Measurements from ENCODE around the gene CNGA3.
"Not testable (repeated sequence)": the region's sequence is repeated elsewhere in the genome, so short reads cannot be mapped to it uniquely, and the experiment has no call there.

Gene CNGA3

GRCh38 chr2:98404556-98405250 is 58.4 kb downstream of the CNGA3 start:
- DNase-seq (ENCODE audit: low spot score), result no peak

- DNase-seq (ENCODE audit: low spot score), result no peak
Measured at GRCh38 chr2:98405301-98405700, 59.0 kb downstream of the CNGA3 start.

- no peak for DNase-seq (ENCODE audit: low spot score)
Measured at GRCh38 chr2:98408155-98408554, 61.9 kb downstream of the CNGA3 start.

GRCh38 chr2:98412751-98413458 is 66.6 kb downstream of the CNGA3 start:
- DNase-seq (ENCODE audit: low spot score), result peak; percentile 85

- DNase-seq (ENCODE audit: low spot score), result not testable (repeated sequence)
Measured at GRCh38 chr2:98414246-98414645, 68.0 kb downstream of the CNGA3 start.

GRCh38 chr2:98415719-98416248 is 69.5 kb downstream of the CNGA3 start:
- not testable (repeated sequence) for DNase-seq (ENCODE audit: low spot score)

- no peak for DNase-seq (ENCODE audit: low spot score)
Measured at GRCh38 chr2:98416383-98417159, 70.3 kb downstream of the CNGA3 start.

- DNase-seq (ENCODE audit: low spot score), result no peak
Measured at GRCh38 chr2:98419544-98419943, 73.3 kb downstream of the CNGA3 start.

GRCh38 chr2:98419977-98420725 is 73.9 kb downstream of the CNGA3 start:
- DNase-seq (ENCODE audit: low spot score), result no peak

GRCh38 chr2:98422449-98422848 is 76.2 kb downstream of the CNGA3 start:
- DNase-seq (ENCODE audit: low spot score), result no peak

- DNase-seq (ENCODE audit: low spot score), result no peak
Measured at GRCh38 chr2:98426771-98427170, 80.5 kb downstream of the CNGA3 start.

- no peak for DNase-seq (ENCODE audit: low spot score)
Measured at GRCh38 chr2:98432145-98432544, 85.9 kb downstream of the CNGA3 start.

GRCh38 chr2:98433363-98433964 is 87.2 kb downstream of the CNGA3 start:
- DNase-seq (ENCODE audit: low spot score), result no peak

GRCh38 chr2:98434492-98434891 is 88.2 kb downstream of the CNGA3 start:
- no peak for DNase-seq (ENCODE audit: low spot score)

GRCh38 chr2:98435670-98436069 is 89.4 kb downstream of the CNGA3 start:
- not testable (repeated sequence) for DNase-seq (ENCODE audit: low spot score)

GRCh38 chr2:98436734-98437133 is 90.5 kb downstream of the CNGA3 start:
- DNase-seq (ENCODE audit: low spot score), result no peak

- peak; percentile 55 for DNase-seq (ENCODE audit: low spot score)
Measured at GRCh38 chr2:98438190-98439133, 92.2 kb downstream of the CNGA3 start.

GRCh38 chr2:98441706-98442450 is 95.6 kb downstream of the CNGA3 start:
- no peak for DNase-seq (ENCODE audit: low spot score)

- no peak for DNase-seq (ENCODE audit: low spot score)
Measured at GRCh38 chr2:98442488-98442887, 96.2 kb downstream of the CNGA3 start.
